SJSA1 (cell line): ENCODE data around the gene MRPS5. TPM values are rescaled to one million over a fixed set of nuclear protein-coding genes. Genes with fewer than 3 reads are reported as not detected.
"Not testable (repeated sequence)": the region's sequence is repeated elsewhere in the genome, so short reads cannot be mapped to it uniquely, and the experiment has no call there.

Experiments
- DNase-seq, 2 experiments: peaks; one replicate each; pipeline ENCODE4 v3.0.0-alpha.2; 2015 to 2020; ENCODE audit warnings: low spot score in 2 of 2, low read depth in 1 of 2
- H3K27ac ChIP-seq: fragments of 250-450 bp; sonication (Bioruptor Pico); 2 replicates; pipeline ENCODE4 v1.5.1; 2020; ENCODE audit warnings: mild to moderate bottlenecking, moderate library complexity
- H3K27me3 ChIP-seq: fragments of 250-450 bp; sonication (Bioruptor Pico); replicated peaks from 2 replicates; pipeline ENCODE4 v1.5.1; 2020; ENCODE audit warnings: mild to moderate bottlenecking, moderate library complexity
- H3K36me3 ChIP-seq: fragments of 250-450 bp; sonication (Bioruptor Pico); 2 replicates; pipeline ENCODE4 v1.5.1; 2020; ENCODE audit warnings: mild to moderate bottlenecking
- H3K4me1 ChIP-seq: fragments of 250-450 bp; sonication (Bioruptor Pico); replicated peaks from 2 replicates; pipeline ENCODE4 v1.6.1; 2021; ENCODE audit warnings: mild to moderate bottlenecking
- H3K4me3 ChIP-seq: fragments of 250-450 bp; sonication (Bioruptor Pico); 2 replicates; pipeline ENCODE4 v1.5.1; 2020; ENCODE audit warnings: mild to moderate bottlenecking
- H3K9me3 ChIP-seq: fragments of 250-450 bp; sonication (Bioruptor Pico); replicated peaks from 2 replicates; pipeline ENCODE4 v1.5.1; 2020; ENCODE audit warnings: mild to moderate bottlenecking
- total RNA-seq: library from RNA; depleted of rRNA; stranded (reverse); fragments of >200 nt; shearing (Covaris generic); gene quantifications from 2 replicates; pipeline ENCODE4 v1.2.3, GENCODE V29; 2014

The MRPS5 gene
- total RNA-seq, 1 experiment from 2014 or later, result 57.4 TPM

GRCh38 chr2:95042472-95043271, 78.9 kb downstream of the MRPS5 start:
- no peak for DNase-seq
- Histone ChIP-seq H3K36me3 (no peaks in the 10 kb centered on the region), H3K9me3 (no peaks in the 10 kb centered on the region), H3K4me1 (no peaks in the 10 kb centered on the region), H3K4me3 (no peak overlapping the region), H3K27me3 (no peaks in the 10 kb centered on the region), H3K27ac (no peak overlapping the region)

GRCh38 chr2:95041824-95042442, 79.7 kb downstream of the MRPS5 start:
- Histone ChIP-seq H3K4me3 (no peak overlapping the region), H3K9me3 (no peaks in the 10 kb centered on the region), H3K27me3 (no peaks in the 10 kb centered on the region), H3K36me3 (no peaks in the 10 kb centered on the region), H3K4me1 (no peaks in the 10 kb centered on the region), H3K27ac (no peak overlapping the region)
- no peak for DNase-seq

DNA sequence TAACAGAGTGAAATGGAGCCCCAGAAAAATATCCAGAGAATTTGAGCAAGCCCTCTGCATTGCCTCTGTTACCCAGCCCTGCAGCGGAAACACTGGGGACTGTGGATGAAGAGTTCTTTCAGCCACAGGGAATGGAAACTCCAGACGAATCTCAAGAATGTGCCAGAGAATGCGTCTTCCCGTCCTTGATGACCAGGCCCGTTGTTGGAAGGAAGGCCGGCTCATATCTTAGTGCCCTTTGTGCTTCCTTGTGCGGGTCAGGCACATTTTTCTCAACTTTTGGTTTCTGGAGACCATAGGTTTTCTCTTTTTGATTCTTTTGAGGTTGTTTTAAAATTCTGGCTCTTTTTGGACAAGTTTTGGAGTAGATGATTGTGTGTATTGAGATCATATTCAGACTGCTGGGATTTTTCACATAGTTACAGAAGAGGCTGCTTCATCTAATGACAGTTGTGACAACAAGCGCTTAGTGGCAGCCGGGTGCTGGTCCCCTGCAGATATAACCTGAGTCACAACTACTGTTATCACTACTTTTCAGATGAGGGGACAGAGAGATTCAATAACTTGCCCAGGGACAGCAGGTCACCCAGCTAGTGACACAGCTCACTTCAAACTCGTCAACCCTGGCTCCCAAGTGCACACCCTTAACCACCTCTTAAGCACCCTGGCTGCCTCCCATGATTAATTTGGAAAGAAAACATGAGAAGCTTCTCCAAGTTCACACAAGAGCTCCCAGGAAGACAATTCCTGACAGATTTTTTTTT, 80.4 kb downstream of the MRPS5 start:
- Histone ChIP-seq H3K9me3 (no peaks in the 10 kb centered on the region), H3K4me3 (no peak overlapping the region), H3K4me1 (no peaks in the 10 kb centered on the region), H3K36me3 (no peaks in the 10 kb centered on the region), H3K27ac (no peak overlapping the region), H3K27me3 (no peaks in the 10 kb centered on the region)
- no peak for DNase-seq

DNA sequence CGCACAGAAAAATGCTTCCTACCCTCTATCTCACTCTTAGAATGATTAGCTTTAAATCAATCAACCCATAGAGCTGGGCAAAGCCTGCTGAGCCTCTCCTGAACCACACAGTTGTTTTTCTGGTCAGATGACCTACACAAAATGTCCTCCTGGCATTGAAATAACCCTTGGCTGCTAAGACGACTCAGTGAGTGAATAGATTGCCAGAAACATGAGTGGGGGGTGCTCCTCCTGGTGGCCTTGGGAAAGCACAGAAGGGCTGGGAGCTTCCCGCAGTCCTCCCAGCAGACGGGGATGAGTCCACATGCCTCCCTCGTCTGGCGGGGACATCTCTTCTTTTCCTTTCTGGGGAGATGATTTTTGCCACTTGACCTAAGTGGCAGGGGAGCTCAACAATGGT, 81.2 kb downstream of the MRPS5 start:
- Histone ChIP-seq H3K36me3 (no peaks in the 10 kb centered on the region), H3K4me1 (no peaks in the 10 kb centered on the region), H3K4me3 (no peak overlapping the region), H3K9me3 (no peaks in the 10 kb centered on the region), H3K27ac (no peak overlapping the region), H3K27me3 (no peaks in the 10 kb centered on the region)
- no peak for DNase-seq

- no peak overlapping the region for H3K27ac ChIP-seq
- no peaks in the 10 kb centered on the region for H3K27me3 ChIP-seq
- H3K4me3 ChIP-seq, result no peak overlapping the region
- no peak for DNase-seq
- H3K4me1 ChIP-seq, result no peaks in the 10 kb centered on the region
- no peaks in the 10 kb centered on the region for H3K36me3 ChIP-seq
- H3K9me3 ChIP-seq, result no peaks in the 10 kb centered on the region
Measured at GRCh38 chr2:95039978-95040377, 81.6 kb downstream of the MRPS5 start.

DNA sequence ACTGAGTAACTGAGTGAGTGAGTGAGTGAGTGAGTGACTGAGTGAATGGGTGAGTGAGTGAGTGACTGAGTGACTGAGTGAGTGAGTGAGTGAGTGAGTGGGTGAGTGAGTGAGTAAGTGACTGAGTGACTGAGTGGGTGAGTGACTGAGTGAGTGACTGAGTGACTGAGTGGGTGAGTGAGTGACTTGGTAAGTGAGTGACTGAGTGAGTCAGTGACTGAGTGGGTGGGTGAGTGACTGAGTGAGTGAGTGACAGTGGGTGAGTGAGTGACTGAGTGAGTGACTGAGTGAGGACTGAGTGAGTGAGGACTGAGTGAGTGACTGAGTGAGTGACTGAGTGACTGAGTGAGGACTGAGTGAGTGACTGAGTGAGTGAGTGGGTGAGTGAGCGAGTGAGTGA, 82.2 kb downstream of the MRPS5 start:
- Histone ChIP-seq H3K27ac (no peak overlapping the region), H3K9me3 (no peaks in the 10 kb centered on the region), H3K4me3 (no peak overlapping the region), H3K27me3 (no peaks in the 10 kb centered on the region), H3K36me3 (no peaks in the 10 kb centered on the region), H3K4me1 (no peaks in the 10 kb centered on the region)
- no peak for DNase-seq

GRCh38 chr2:95038635-95039298, 82.8 kb downstream of the MRPS5 start:
- Histone ChIP-seq H3K4me3 (no peak overlapping the region), H3K36me3 (no peaks in the 10 kb centered on the region), H3K27me3 (no peaks in the 10 kb centered on the region), H3K4me1 (no peaks in the 10 kb centered on the region), H3K27ac (no peak overlapping the region), H3K9me3 (no peaks in the 10 kb centered on the region)
- no peak for DNase-seq

DNA sequence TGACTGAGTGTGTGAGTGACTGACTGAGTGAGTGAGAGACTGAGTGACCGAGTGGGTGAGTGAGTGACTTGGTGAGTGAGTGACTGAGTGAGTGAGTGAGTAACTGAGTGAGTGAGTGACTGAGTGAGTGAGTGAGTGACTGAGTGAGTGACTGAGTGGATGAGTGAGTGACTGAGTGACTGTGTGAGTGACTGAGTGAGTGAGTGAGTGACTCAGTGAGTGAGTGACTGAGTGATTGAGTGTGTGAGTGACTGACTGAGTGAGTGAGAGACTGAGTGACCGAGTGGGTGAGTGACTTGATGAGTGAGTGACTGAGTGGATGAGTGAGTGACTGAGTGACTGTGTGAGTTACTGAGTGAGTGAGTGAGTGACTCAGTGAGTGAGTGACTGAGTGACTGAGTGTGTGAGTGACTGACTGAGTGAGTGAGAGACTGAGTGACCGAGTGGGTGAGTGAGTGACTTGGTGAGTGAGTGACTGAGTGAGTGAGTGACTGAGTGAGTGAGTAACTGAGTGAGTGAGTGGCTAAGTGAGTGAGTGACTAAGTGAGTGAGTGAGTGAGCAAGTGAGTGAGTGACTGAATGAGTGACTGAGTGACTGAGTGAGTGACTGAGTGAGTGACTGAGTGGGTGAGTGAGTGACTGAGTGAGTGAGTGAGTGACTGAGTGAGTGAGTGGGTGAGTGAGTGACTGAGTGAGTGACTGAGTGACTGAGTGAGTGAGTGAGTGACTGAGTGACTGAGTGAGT, 83.6 kb downstream of the MRPS5 start:
- DNase-seq, H3K9me3 ChIP-seq, H3K36me3 ChIP-seq, H3K27ac ChIP-seq, H3K4me1 ChIP-seq, H3K4me3 ChIP-seq, H3K27me3 ChIP-seq: not testable (repeated sequence)

DNA sequence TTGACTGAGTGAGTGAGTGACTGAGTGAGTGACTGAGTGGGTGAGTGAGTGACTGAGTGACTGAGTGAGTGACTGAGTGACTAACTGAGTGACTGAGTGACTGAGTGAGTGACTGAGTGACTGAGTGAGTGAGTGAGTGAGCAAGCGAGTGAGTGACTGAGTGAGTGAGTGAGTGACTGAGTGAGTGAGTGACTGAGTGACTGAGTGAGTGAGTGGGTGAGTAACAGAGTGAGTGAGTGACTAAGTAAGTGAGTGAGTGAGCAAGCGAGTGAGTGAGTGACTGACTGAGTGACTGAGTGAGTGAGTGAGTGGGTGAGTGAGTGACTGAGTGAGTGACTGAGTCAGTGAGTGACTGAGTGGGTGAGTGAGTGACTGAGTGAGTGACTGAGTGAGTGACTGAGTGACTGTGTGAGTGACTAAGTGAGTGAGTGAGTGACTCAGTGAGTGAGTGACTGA, 84.2 kb downstream of the MRPS5 start:
- no peaks in the 10 kb centered on the region for H3K36me3 ChIP-seq
- H3K4me1 ChIP-seq, result no peaks in the 10 kb centered on the region
- H3K27ac ChIP-seq, result no peak overlapping the region
- no peak for DNase-seq
- H3K9me3 ChIP-seq, result no peaks in the 10 kb centered on the region
- no peaks in the 10 kb centered on the region for H3K27me3 ChIP-seq
- no peak overlapping the region for H3K4me3 ChIP-seq

DNA sequence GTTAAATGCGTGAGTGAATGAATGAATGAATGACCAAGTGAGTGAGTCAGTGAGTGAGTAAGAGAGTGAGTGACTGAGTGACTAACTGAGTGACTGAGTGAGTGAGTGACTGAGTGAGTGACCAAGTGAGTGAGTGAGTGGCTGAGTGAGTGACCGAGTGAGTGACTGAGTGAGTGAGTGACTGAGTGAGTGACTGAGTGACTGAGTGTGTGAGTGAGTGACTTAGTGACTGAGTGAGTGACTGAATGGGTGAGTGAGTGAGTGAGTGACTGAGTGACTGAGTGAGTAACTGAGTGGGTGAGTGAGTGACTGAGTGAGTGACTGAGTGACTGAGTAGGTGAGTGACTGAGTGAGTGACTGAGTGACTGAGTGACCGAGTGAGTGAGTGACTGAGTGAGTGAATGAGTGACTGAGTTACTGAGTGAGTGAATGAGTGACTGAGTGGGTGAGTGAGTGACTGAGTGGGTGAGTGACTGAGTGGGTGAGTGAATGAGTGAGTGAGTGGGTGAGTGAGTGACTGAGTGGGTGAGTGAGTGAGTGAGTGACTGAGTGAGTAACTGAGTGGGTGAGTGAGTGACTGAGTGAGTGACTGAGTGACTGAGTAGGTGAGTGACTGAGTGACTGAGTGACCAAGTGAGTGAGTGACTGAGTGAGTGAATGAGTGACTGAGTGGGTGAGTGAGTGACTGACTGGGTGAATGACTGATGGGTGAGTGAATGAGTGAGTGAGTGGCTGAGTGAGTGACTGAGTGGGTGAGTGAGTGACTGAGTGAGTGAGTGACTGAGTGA, 84.8 kb downstream of the MRPS5 start:
- H3K27ac ChIP-seq, result no peak overlapping the region
- no peaks in the 10 kb centered on the region for H3K36me3 ChIP-seq
- H3K27me3 ChIP-seq, result no peaks in the 10 kb centered on the region
- no peaks in the 10 kb centered on the region for H3K4me1 ChIP-seq
- DNase-seq, result no peak
- H3K9me3 ChIP-seq, result no peaks in the 10 kb centered on the region
- H3K4me3 ChIP-seq, result no peak overlapping the region
